GM23248 (cell line): ENCODE measurements around the gene MYH8. TPM values are rescaled to one million over a fixed set of nuclear protein-coding genes. Genes with fewer than 3 reads are reported as not detected.

Experiments
- DNase-seq: peaks from one replicate; pipeline ENCODE4 v3.0.0-alpha.2; 2015
- H2AFZ ChIP-seq: fragments of 200-600 bp; sonication (generic); 2 replicates; pipeline ENCODE4 v1.6.1; 2016; ENCODE audit warnings: antibody characterized with exemption
- H3F3A ChIP-seq: fragments of 200-600 bp; sonication (generic); 2 replicates; pipeline ENCODE4 v1.6.1; 2016; ENCODE audit warnings: mild to moderate bottlenecking, antibody characterized with exemption, mixed run types; ENCODE audit not compliant: insufficient read depth
- H3K27ac ChIP-seq: fragments of 200-600 bp; sonication (generic); 2 replicates; pipeline ENCODE4 v1.5.1; 2016; ENCODE audit warnings: mild to moderate bottlenecking
- H3K27me3 ChIP-seq: fragments of 200-600 bp; sonication (generic); replicated peaks from 2 replicates; pipeline ENCODE4 v1.6.1; 2016; ENCODE audit warnings: mild to moderate bottlenecking; ENCODE audit not compliant: insufficient read depth
- H3K36me3 ChIP-seq: fragments of 200-600 bp; sonication (generic); 2 replicates; pipeline ENCODE4 v1.6.1; 2016; ENCODE audit warnings: low read depth, mild to moderate bottlenecking
- H3K4me1 ChIP-seq: fragments of 200-600 bp; sonication (generic); 2 replicates; pipeline ENCODE4 v1.6.1; 2016; ENCODE audit warnings: mild to moderate bottlenecking; ENCODE audit not compliant: insufficient read depth
- H3K4me2 ChIP-seq: fragments of 200-600 bp; sonication (generic); one replicate; pipeline ENCODE4 v1.6.1; 2016; ENCODE audit warnings: mild to moderate bottlenecking; ENCODE audit not compliant: unreplicated experiment
- H3K4me3 ChIP-seq: fragments of 200-600 bp; sonication (generic); 2 replicates; pipeline ENCODE4 v1.5.1; 2016; ENCODE audit warnings: mild to moderate bottlenecking
- H3K79me2 ChIP-seq: fragments of 200-600 bp; sonication (generic); 2 replicates; pipeline ENCODE4 v1.6.1; 2016; ENCODE audit warnings: mild to moderate bottlenecking; ENCODE audit not compliant: insufficient read depth
- H3K9ac ChIP-seq: fragments of 200-600 bp; sonication (generic); 2 replicates; pipeline ENCODE4 v1.6.1; 2016; ENCODE audit warnings: mild to moderate bottlenecking
- H3K9me2 ChIP-seq: fragments of 200-600 bp; sonication (generic); 2 replicates; pipeline ENCODE4 v1.6.1; 2016; ENCODE audit warnings: mixed run types, mild to moderate bottlenecking, moderate library complexity; ENCODE audit not compliant: insufficient read depth
- H3K9me3 ChIP-seq: fragments of 200-600 bp; sonication (generic); one replicate; pipeline ENCODE4 v1.6.1; 2017; ENCODE audit warnings: low read depth
- H4K20me1 ChIP-seq: fragments of 200-600 bp; sonication (generic); 2 replicates; pipeline ENCODE4 v1.6.0; 2016; ENCODE audit not compliant: insufficient read depth
- EZH2 ChIP-seq: fragments of 200-600 bp; sonication (generic); IDR thresholded peaks from 2 replicates; pipeline ENCODE4 v1.6.1; 2018; ENCODE audit warnings: antibody characterized with exemption, mild to moderate bottlenecking; ENCODE audit not compliant: insufficient read depth, poor library complexity, severe bottlenecking
- EZH2phosphoT487 ChIP-seq: fragments of 200-600 bp; sonication (generic); IDR thresholded peaks from 2 replicates; pipeline ENCODE4 v1.6.1; 2018; ENCODE audit warnings: antibody characterized with exemption, moderate library complexity, mild to moderate bottlenecking, low read depth; ENCODE audit not compliant: insufficient read depth
- WGBS, 2 experiments: methylation state at CpG; one replicate each; pipeline ENCODE4 v1.1.6; 2015 to 2017; ENCODE audit warnings: low lambda C conversion rate in 2 of 2, low coverage in 1 of 2; ENCODE audit errors: missing lambda C conversion rate in 2 of 2; 5-methylcytosine and 5-hydroxymethylcytosine counted together
- in situ Hi-C: fragments of 300-500 bp; cut with MboI; formaldehyde crosslinking; loops from 2 replicates; pipeline ENCODE4 v1.15.0; 2020
- polyA plus RNA-seq: library from polyadenylated mRNA; unstranded; fragments of >200 nt; fragmentation: Nextera tagmentation; extraction: Ambion mirVana; gene quantifications from 2 replicates; pipeline ENCODE4 v1.2.1, GENCODE V29; 2016
- total RNA-seq: library from RNA; depleted of rRNA; stranded (reverse); fragments of >200 nt; shearing (Covaris generic); gene quantifications from 2 replicates; pipeline ENCODE4 v1.2.3, GENCODE V29; 2014; rRNA removed

MYH8 gene
- total RNA-seq (not detected in 2 replicates), polyA plus RNA-seq (not detected in 2 replicates)

GRCh38 chr17:10421900-10422542, at the start of gene MYH8:
MYH8 (minus strand) TSS chr17:10421950; CDS start chr17:10420227, 1,723 bp downstream.
- in situ Hi-C loops, result no loop called here

DNA sequence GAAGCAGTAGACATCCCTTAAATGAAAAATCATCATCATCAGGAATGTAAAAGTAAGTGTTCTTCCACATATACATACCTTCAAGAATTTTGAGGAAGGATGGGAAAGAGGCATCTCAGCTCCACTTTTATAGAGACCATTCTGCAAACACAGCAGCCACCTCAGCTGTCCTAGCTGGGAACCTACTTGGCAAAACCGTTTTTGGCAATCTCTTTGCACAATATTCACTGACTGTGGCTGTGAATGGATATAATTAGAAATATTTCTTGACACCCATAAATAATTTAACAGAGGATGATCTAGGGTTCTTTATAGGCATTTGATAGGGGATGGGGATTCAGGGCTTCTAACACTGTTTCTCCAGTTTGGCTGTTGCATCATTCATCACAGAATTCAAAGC, 47.7 kb upstream of the MYH8 start, which contains the start of gene MYH4:
MYH4 (minus strand) TSS at position 101 of the 400 bp plus-strand sequence. CDS start 2,814 bp downstream, outside the sequence.
- 4 to 5% methylated on average over 1 of the region's 1 CpG for WGBS, 2 experiments
- H3K36me3 ChIP-seq, result no peaks in the 10 kb centered on the region
- no peak for TF ChIP-seq EZH2phosphoT487
- TF ChIP-seq EZH2, result no peak
- H4K20me1 ChIP-seq, result no peaks in the 10 kb centered on the region
- H3K9me3 ChIP-seq, result no peaks in the 10 kb centered on the region
- 0 out of 2 replicates have a peak, but pooled peaks cover 5% of the 10 kb centered on the region for H3F3A ChIP-seq
- no peaks in the 10 kb centered on the region for H3K79me2 ChIP-seq
- H2AFZ ChIP-seq, result no peak within 1 kb of the TSS
- H3K27me3 ChIP-seq, result no peaks in the 10 kb centered on the region
- in situ Hi-C loops, result no loop called here
- no peak for DNase-seq
- no peak within 1 kb of the TSS for H3K27ac ChIP-seq
- H3K4me2 ChIP-seq, result no peak within 1 kb of the TSS
- H3K9ac ChIP-seq, result no peak within 1 kb of the TSS
- H3K4me1 ChIP-seq, result no peaks in the 10 kb centered on the region
- no peaks in the 10 kb centered on the region for H3K9me2 ChIP-seq
- H3K4me3 ChIP-seq, result no peak within 1 kb of the TSS

More at GRCh38 chr17:10421900-10422542, at the start of gene MYH8:
- H3K9me2 ChIP-seq, result no peaks in the 10 kb centered on the region
- no peak for DNase-seq
- no peak within 1 kb of the TSS for H2AFZ ChIP-seq
- no peaks in the 10 kb centered on the region for H3F3A ChIP-seq
- no peaks in the 10 kb centered on the region for H3K4me1 ChIP-seq
- H3K27me3 ChIP-seq, result 0 out of 2 replicates have a peak, but pooled peaks cover 6% of the 10 kb centered on the region
- H3K27ac ChIP-seq, result no peak within 1 kb of the TSS
- no peak within 1 kb of the TSS for H3K9ac ChIP-seq
- no peak within 1 kb of the TSS for H3K4me3 ChIP-seq
- H3K36me3 ChIP-seq, result no peaks in the 10 kb centered on the region
- no peaks in the 10 kb centered on the region for H4K20me1 ChIP-seq
- no peaks in the 10 kb centered on the region for H3K79me2 ChIP-seq
- TF ChIP-seq EZH2 (no peak), EZH2phosphoT487 (no peak)
- no peaks in the 10 kb centered on the region for H3K9me3 ChIP-seq
- 26 to 31% methylated on average over 7 of the region's 7 CpGs for WGBS, 2 experiments
- H3K4me2 ChIP-seq, result no peak within 1 kb of the TSS

DNA sequence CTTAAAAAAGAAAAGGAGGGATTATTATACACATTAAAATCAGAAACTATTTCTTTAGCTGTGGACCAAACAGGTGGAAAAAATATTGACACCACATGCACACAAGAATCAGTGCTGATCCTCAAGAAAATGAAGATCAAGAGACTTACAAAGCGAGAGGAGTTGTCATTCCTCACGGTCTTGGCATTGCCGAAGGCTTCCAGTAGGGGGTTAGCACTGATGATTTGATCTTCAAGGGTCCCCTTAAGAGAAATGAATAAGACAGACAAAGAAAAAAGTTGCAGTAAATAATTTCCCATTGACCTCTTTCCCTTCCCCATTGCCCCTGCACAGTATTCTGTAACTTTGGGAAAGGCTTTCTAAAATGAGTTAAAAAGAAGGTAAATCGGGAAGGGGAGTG, 41.7 kb upstream of the MYH8 start:
- Histone ChIP-seq H4K20me1 (no peaks in the 10 kb centered on the region), H3F3A (no peaks in the 10 kb centered on the region), H3K4me3 (no peak overlapping the region), H3K4me2 (no peak overlapping the region), H2AFZ (no peak overlapping the region), H3K9ac (no peak overlapping the region), H3K79me2 (no peaks in the 10 kb centered on the region), H3K27ac (no peak overlapping the region), H3K9me3 (no peaks in the 10 kb centered on the region), H3K4me1 (no peaks in the 10 kb centered on the region), H3K36me3 (no peaks in the 10 kb centered on the region), H3K27me3 (no peaks in the 10 kb centered on the region), H3K9me2 (no peaks in the 10 kb centered on the region)
- in situ Hi-C loops, result no loop called here
- no peak for DNase-seq
- no peak for TF ChIP-seq EZH2phosphoT487
- no peak for TF ChIP-seq EZH2
- WGBS, 2 experiments, result 40 to 47% methylated on average over 4 of the region's 4 CpGs

DNA sequence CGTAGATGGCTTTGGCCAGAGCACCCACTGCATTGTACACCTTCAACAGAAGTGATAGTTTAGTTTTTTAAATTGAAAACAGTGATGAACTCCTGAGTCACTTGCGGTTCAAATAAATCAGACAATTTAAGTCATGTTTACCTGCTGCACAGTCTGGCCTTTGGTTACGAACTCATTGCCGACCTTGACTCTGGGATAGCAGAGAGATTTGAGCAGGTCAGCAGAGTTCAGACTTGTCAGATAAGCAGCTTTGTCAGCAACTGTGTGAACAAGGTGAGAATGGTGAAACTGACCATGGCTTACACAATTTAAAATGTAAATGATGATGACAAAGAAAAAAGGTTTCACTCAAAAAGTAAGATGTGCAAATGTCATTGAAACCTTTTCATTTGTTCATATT, 38.3 kb upstream of the MYH8 start:
- WGBS, 2 experiments, result 54 to 66% methylated on average over 4 of the region's 4 CpGs
- Histone ChIP-seq H3K9me3 (no peaks in the 10 kb centered on the region), H3K79me2 (no peaks in the 10 kb centered on the region), H4K20me1 (no peaks in the 10 kb centered on the region), H3K4me3 (no peak overlapping the region), H3K9me2 (no peaks in the 10 kb centered on the region), H3K27ac (no peak overlapping the region), H2AFZ (no peak overlapping the region), H3K9ac (no peak overlapping the region), H3K4me1 (no peaks in the 10 kb centered on the region), H3K4me2 (no peak overlapping the region), H3K36me3 (no peaks in the 10 kb centered on the region), H3K27me3 (peaks cover 3% of the 10 kb centered on the region; the same call in 1 of the 2 replicates), H3F3A (no peaks in the 10 kb centered on the region)
- DNase-seq, result no peak
- in situ Hi-C loops, result no loop called here
- no peak for TF ChIP-seq EZH2
- no peak for TF ChIP-seq EZH2phosphoT487

DNA sequence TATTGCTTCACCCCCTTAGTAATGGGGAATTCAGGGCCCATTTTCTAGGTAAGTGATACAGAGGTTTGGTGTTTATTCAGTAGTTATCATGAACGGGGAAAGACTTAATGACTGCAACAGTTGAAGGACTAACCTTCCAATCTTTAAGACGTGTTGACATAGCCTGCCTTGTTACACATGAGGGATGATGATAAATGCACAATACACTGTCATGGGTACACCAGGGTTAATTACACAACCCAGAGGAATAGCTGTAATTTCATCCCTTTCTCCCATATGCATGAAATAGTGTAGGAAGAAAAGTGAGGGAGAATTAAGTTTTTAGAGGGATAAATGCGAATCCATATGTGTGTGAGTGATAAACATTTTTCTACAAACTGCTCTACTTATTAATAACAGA, 37.0 kb upstream of the MYH8 start:
- H4K20me1 ChIP-seq, result no peaks in the 10 kb centered on the region

More for the DNA sequence above, 37.0 kb upstream of the MYH8 start:
- no peaks in the 10 kb centered on the region for H3K9me2 ChIP-seq
- no peaks in the 10 kb centered on the region for H3F3A ChIP-seq
- in situ Hi-C loops, result no loop called here
- no peak overlapping the region for H3K9ac ChIP-seq
- no peaks in the 10 kb centered on the region for H3K4me1 ChIP-seq
- 7 to 10% methylated on average over 3 of the region's 3 CpGs for WGBS, 2 experiments
- H3K27ac ChIP-seq, result no peak overlapping the region
- no peaks in the 10 kb centered on the region for H3K79me2 ChIP-seq
- TF ChIP-seq EZH2, result no peak
- TF ChIP-seq EZH2phosphoT487, result no peak
- no peak overlapping the region for H2AFZ ChIP-seq
- DNase-seq, result no peak
- H3K4me3 ChIP-seq, result no peak overlapping the region
- H3K9me3 ChIP-seq, result no peaks in the 10 kb centered on the region
- no peak overlapping the region for H3K4me2 ChIP-seq
- no peaks in the 10 kb centered on the region for H3K36me3 ChIP-seq
- peaks cover 5% of the 10 kb centered on the region; the same call in 1 of the 2 replicates for H3K27me3 ChIP-seq
